ENCODE measurements around the gene MNDA.

- TF ChIP-seq CTCF (IDR thresholded peaks at IDR 0.05) (no peak), EZH2 (IDR thresholded peaks at IDR 0.05; ENCODE audit: borderline replicate concordance, insufficient read depth, low read depth, low read length, poor library complexity, severe bottlenecking) (no peak)
Observed at GRCh38 chr1:158819461-158820443, 11.4 kb upstream of the MNDA start.

All from B cell (primary cell).